HTERT RPE-1 (cell line): ENCODE data around the gene BRCA1.
"Not testable (repeated sequence)": the region's sequence is repeated elsewhere in the genome, so short reads cannot be mapped to it uniquely, and the experiment has no call there.

Source experiments
- in situ Hi-C: fragments of 300-500 bp; cut with MboI; formaldehyde crosslinking; loops from 4 replicates; pipeline ENCODE4 v1.14.3; 2020; ENCODE audit warnings: low sequenced_read_pairs

Gene BRCA1

GRCh38 chr17:43070257-43070656, 54.9 kb downstream of the BRCA1 start:
- in situ Hi-C loops: no loop called here

GRCh38 chr17:43069368-43069898, 55.7 kb downstream of the BRCA1 start:
- in situ Hi-C loops: no loop called here

DNA sequence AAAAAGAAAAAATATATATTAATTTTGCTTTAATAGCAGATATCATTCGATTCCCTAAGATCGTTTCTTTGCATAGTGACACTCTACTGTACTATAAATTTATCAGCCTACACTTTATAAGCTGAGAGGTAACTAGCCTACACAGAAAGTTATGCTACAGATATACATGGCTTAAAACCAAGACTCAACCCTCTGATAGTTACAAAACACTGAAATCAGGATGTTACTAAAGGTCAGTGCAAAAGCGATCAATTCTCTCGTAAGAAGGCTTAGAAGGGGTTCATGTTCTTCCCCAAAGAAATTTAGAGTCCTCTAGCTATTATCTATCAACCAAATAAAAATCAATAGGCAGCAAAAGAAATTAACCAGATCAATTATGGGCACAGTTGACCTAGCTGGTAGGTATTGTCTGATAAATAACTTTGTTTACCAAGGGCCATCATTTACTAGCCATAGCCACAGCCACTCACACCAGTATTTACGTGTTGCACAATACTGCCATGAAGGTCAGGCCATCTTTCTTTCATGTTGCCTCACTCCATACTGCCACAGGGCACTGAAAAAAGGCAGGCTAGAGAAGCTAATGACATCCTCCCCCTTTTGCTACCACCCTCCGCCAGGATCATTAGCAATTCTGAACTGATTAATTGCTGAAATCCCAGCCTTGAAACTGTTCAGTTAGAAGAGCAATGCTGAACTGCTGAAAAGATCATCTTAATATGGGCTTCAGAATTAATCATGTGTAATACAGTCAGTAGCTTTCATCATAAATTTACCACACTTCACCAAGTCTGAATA, 56.4 kb downstream of the BRCA1 start:
- in situ Hi-C loops: no loop called here

GRCh38 chr17:43062984-43063638, 62.1 kb downstream of the BRCA1 start:
- in situ Hi-C loops: no loop called here

- in situ Hi-C loops: no loop called here
Measured at GRCh38 chr17:43056051-43056450, 69.1 kb downstream of the BRCA1 start.

- in situ Hi-C loops: not testable (repeated sequence)
Measured at GRCh38 chr17:43053008-43053407, 72.2 kb downstream of the BRCA1 start.

- in situ Hi-C loops: no loop called here
Measured at GRCh38 chr17:43051969-43052368, 73.2 kb downstream of the BRCA1 start.

DNA sequence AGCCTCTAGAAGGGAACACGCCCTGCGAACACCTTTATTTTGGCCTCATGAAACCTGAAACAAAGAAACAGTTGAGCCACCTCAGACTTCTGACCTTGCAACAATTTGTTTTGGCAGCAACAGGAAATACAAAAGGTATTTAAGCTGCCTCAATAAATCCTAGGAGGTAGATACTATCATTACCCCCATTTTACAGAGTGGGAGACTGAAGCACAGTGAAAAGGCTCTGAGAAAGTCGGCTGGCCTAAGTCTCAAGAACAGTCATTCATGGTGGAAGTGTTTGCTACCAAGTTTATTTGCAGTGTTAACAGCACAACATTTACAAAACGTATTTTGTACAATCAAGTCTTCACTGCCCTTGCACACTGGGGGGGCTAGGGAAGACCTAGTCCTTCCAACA, 81.1 kb downstream of the BRCA1 start:
- in situ Hi-C loops: no loop called here

DNA sequence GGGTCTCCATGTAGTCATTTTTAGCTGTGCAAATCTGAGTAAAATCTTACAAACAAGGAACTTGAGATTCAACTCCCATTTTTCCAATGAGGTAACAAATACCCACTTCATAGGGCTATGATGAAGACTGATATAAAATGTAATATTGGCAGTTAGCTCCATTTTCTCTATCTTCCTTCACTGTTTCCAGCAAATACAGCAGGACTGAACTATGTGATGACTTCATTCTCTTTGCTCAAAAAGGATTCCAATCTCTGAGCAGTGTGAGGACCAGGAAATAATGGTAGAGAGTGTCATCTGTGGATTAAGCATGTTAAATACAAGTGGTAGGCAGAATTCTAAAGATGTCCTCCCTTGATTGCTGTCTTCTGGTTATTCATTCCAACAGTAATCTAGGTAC, 81.9 kb downstream of the BRCA1 start:
- in situ Hi-C loops: no loop called here

DNA sequence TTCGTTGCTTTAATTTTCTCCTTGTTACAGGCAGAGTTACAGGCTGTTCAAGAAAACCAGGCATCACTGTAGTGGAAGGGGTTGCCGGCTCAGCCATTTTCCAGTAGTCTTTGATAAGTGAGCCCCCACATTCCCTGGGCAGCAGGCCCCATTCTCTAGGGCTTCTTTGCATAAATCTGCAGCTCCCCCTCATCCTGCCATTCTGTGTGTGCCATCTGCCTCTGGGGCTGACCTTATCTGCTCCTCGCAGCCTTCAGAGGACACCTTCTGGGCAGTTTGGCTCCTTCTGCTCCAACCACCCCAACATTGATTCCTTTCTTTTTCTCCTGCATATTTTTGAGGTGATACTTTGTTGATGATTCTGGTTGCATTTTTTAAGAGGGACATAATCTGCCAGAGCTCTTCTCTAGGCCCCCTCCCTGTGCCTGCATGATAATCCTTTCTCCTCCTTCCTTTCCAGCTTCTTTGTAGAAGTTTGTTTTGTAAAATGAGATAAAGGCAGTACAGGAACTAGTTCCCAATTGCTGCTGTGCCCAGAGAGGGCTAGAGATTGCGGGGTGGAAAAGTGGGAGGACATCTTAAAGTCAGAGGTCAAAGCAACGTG, 83.0 kb downstream of the BRCA1 start:
- in situ Hi-C loops: no loop called here

- in situ Hi-C loops: no loop called here
Measured at GRCh38 chr17:43040655-43041054, 84.5 kb downstream of the BRCA1 start.

- in situ Hi-C loops: no loop called here
Measured at GRCh38 chr17:43039646-43040045, 85.5 kb downstream of the BRCA1 start.

- in situ Hi-C loops: no loop called here
Measured at GRCh38 chr17:43034894-43035293, 90.3 kb downstream of the BRCA1 start.

- in situ Hi-C loops: no loop called here
Measured at GRCh38 chr17:43033948-43034881, 90.9 kb downstream of the BRCA1 start.

DNA sequence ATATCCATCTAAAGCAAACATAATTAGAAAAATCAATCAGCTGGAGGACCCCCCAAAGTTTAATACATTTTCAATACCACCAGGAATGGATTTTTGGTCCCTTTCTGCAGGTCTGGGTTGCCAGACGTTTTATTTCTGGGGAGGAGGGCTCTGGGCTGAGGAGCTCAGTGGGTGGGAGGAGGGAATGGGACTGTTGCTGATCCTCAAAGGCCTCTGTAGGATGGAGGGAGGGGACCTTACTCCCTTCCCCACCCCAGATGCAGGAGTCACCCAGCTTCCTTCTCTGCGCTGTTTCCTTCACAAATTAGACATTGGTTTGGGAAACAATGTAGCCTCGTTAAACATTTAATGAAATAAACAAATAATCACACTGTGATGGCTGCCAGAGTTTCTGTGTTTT, 93.5 kb downstream of the BRCA1 start:
- in situ Hi-C loops: no loop called here

DNA sequence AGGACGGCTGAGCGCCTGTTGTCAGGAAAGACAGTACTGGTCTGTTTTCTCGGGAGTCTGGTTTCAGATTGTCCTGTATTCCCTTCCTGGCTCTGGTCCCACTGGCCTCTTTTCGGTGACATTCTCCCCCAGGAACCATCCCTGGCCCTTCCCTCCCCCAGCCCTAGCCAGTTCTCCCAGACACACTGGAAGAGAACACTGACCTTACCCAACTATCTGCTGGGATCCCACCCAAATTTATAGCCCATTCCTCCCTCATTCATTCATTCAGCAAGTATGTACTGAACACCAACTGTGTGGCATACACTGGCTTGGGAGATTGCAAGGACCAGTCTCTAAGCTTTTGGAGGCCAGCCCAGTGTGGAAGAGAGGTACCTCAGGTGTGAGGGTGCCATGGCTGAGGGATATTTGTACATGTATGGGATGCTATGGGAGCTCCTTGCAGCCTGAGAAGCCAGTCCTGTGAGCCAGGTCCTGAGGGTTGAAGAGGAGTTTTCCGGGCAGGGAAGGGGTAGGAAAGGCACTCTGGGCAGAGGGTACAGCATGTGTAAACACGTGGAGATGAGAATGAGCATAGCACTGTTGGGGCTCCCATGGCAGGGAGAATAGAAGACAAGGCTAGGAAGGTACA, 94.9 kb downstream of the BRCA1 start:
- in situ Hi-C loops: no loop called here

GRCh38 chr17:43028221-43028861, 96.8 kb downstream of the BRCA1 start:
- in situ Hi-C loops: no loop called here

DNA sequence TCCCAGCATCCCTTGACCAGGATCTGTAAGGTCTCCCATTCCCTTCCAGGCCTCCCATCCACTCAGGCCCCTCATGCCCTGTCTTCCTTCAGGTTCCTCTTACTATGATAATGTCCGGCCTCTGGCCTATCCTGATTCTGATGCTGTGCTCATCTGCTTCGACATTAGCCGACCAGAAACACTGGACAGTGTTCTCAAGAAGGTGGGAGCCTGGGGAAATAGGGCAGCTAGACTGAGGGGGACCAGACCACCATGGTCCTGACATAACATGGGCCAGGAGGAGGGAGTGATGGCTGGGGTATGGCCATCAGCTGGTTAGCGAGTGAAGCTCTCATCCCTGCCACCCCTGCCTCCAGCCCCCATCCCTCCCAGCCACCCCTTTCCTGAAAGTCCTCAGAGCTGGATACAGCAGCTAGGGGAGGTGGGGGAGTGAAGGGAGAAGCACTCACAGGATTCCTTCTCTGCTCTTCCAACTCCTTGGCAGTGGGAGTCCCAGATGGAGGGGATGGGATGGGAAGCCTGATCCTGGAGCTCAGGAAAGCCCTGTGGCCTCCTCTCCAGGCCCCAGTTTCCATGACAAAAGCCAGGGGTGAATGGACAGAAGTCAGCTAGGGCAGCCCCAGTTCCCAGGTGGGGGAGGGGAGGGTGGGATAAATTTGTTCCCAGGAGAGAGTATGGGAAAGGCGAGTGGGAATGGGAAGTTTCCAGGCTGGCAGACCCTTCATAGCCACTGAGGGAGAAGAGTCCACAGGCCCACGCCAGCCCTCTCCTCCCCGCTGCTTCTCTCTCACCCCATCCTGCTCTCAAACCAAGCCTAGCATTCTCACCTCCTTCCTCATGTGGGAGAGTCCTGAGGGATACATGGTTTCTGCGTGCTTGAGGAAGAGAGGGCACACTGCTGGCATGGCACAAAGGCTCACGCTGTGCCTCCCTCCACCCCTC, 97.8 kb downstream of the BRCA1 start:
- in situ Hi-C loops: no loop called here

- in situ Hi-C loops: no loop called here
Measured at GRCh38 chr17:43026595-43026994, 98.6 kb downstream of the BRCA1 start.
